Pancreas (tissue), 10 donors: ENCODE data around the gene GTF3A. TPM values are rescaled to one million over a fixed set of nuclear protein-coding genes. Genes with fewer than 3 reads are reported as not detected.
A peak's percentile ranks its signal among the peaks of the same experiment; 100 is the strongest.

Experiments
- ATAC-seq, 4 donors: fragments of 200-7000 bp; cut with Tn5 transposase; one replicate each; pipeline versions ENCODE4 v1.8.0 to v1.9.1; 2020; ENCODE audit warnings: mild to moderate bottlenecking in 4 of 4, moderate library complexity in 4 of 4
- DNase-seq, 6 donors: peaks; one replicate each; pipeline ENCODE4 v3.0.0-alpha.2; 2020
- FAIRE-seq: peaks from 2 replicates; lab custom pipeline; 2012; peaks lifted over from hg19 to GRCh38; lab: Jason Lieb, UNC
- H3K27ac ChIP-seq, 4 donors: fragments of 200-600 bp; sonication (generic); 1 replicate in 3 of 4; 2 replicates in 1 of 4; pipeline versions ENCODE4 v1.5.0 to v1.8.0; 2020
- H3K27me3 ChIP-seq, 4 donors: fragments of 200-600 bp; one replicate each; pipeline ENCODE4 v1.8.0; 2021
- H3K36me3 ChIP-seq, 3 donors: fragments of 200-600 bp; sonication (generic) in 1 of 3; one replicate each; pipeline versions ENCODE4 v1.5.0 to v1.8.0; 2020 to 2021
- H3K4me1 ChIP-seq, 3 donors: fragments of 200-600 bp; one replicate each; pipeline ENCODE4 v1.8.0; 2021
- H3K4me3 ChIP-seq, 4 donors: fragments of 200-600 bp; sonication (generic) in 2 of 4; one replicate each; pipeline versions ENCODE4 v1.5.0 to v1.8.0; 2020 to 2021
- H3K9me3 ChIP-seq, 4 donors: fragments of 200-600 bp; one replicate each; pipeline ENCODE4 v1.8.0; 2021
- CTCF ChIP-seq, 4 donors: fragments of 200-600 bp; sonication (generic) in 3 of 4; IDR thresholded peaks; one replicate each; pipeline versions ENCODE4 v1.5.0 to v1.8.0; 2021; ENCODE audit warnings: antibody characterized with exemption in 4 of 4
- WGBS, 2 donors: extraction: QIAGEN DNeasy Blood & Tissue Kit; methylation state at CpG; one replicate each; pipeline ENCODE4 v1.1.7; 2013; 5-methylcytosine and 5-hydroxymethylcytosine counted together
- intact Hi-C, 3 donors: fragments of 100-400 bp; cut with DNase I; formaldehyde crosslinking; loops; one replicate each; pipeline versions ENCODE4 v1.11.1 to v1.14.2; 2022
- polyA plus RNA-seq, 2 donors: library from polyadenylated mRNA; stranded (reverse); fragments of 200-250 nt; gene quantifications; one replicate each; pipeline ENCODE4 v1.2.3, GENCODE V29; 2013
- total RNA-seq, 6 donors: library from RNA; stranded (reverse); fragmentation: NEBNext Ultra II Directional in 4 of 6; extraction: Animal tissue kit (Norgen Biotek cat#: 25700) in 4 of 6; gene quantifications; one replicate each; pipeline versions ENCODE4 v1.2.1 to v1.2.4, GENCODE V29; 2021 to 2023
- donor health status: healthy with polysubstance abuse.
- donor health status: DM: no; HTN: no; CAD: no; lungs with moderate emphysema.
- donor health status: DM: no; HTN: no; CAD: no.
- donor health status: control.
- donor health status: control.
- donor health status: Bipolar disorder and iron deficiency.
- donor health status: DM: yes; HTN: yes; CAD: no.
- donor health status: DM: no; HTN: no; CAD: no.
- donor health status: DM: no; HTN: no; CAD: no.
- donor health status: DM: yes; HTN: yes; CAD: no.

GTF3A gene
- total and polyA plus RNA-seq, 8 donors: 39.5 to 130 (median 54.3) TPM

GRCh38 chr13:27455331-27455855 lies 31.0 kb downstream of the GTF3A start:
- Histone ChIP-seq H3K4me1 (peaks cover 0 to 8% (median 0%) of the 10 kb centered on the region in 3 donors), H3K4me3 (peak overlapping the region in 1 of 4 donors; percentile 25), H3K36me3 (no peaks in the 10 kb centered on the region), H3K27me3 (no peaks in the 10 kb centered on the region), H3K9me3 (no peaks in the 10 kb centered on the region), H3K27ac (peak overlapping the region in 2 of 4 donors; percentile 22 to 25)
- no peak for ATAC-seq
- FAIRE-seq: no peak
- intact Hi-C loops: no loop called here
- WGBS, 2 donors: 19 to 24% methylated on average over 5 of the region's 5 CpGs
- TF ChIP-seq CTCF (IDR thresholded peaks at IDR 0.05): no peak
- no peak for DNase-seq

- ATAC-seq (no peak), FAIRE-seq (no peak), DNase-seq (no peak)
- H3K9me3 ChIP-seq: no peaks in the 10 kb centered on the region
- H3K36me3 ChIP-seq: no peaks in the 10 kb centered on the region
- no peak overlapping the region for H3K4me3 ChIP-seq
- TF ChIP-seq CTCF (IDR thresholded peaks at IDR 0.05): no peak
- H3K4me1 ChIP-seq: no peaks in the 10 kb centered on the region
- intact Hi-C loops: no loop called here
- H3K27ac ChIP-seq: no peak overlapping the region
- H3K27me3 ChIP-seq: no peaks in the 10 kb centered on the region
- WGBS, 2 donors: 78 to 87% methylated on average over 12 of the region's 12 CpGs
These were observed 37.6 kb downstream of the GTF3A start for GRCh38 chr13:27461940-27462584.

- DNase-seq (no peak), ATAC-seq (no peak), FAIRE-seq (no peak)
- H3K4me1 ChIP-seq: no peaks in the 10 kb centered on the region
- intact Hi-C loops: no loop called here
- H3K36me3 ChIP-seq: no peaks in the 10 kb centered on the region
- H3K27me3 ChIP-seq: no peaks in the 10 kb centered on the region
- TF ChIP-seq CTCF (IDR thresholded peaks at IDR 0.05): no peak
- H3K4me3 ChIP-seq: no peak overlapping the region
- H3K9me3 ChIP-seq: no peaks in the 10 kb centered on the region
- WGBS, 2 donors: 71 to 72% methylated on average over 6 of the region's 6 CpGs
- no peak overlapping the region for H3K27ac ChIP-seq
These were observed 39.1 kb downstream of the GTF3A start for GRCh38 chr13:27463500-27463899.

GRCh38 chr13:27465611-27466010 lies 41.2 kb downstream of the GTF3A start:
- no peak for DNase-seq
- FAIRE-seq: no peak
- Histone ChIP-seq H3K4me3 (no peak overlapping the region), H3K4me1 (no peaks in the 10 kb centered on the region), H3K9me3 (no peaks in the 10 kb centered on the region), H3K27ac (no peak overlapping the region), H3K36me3 (no peaks in the 10 kb centered on the region), H3K27me3 (no peaks in the 10 kb centered on the region)
- ATAC-seq: no peak
- WGBS, 2 donors: 76 to 83% methylated on average over 5 of the region's 5 CpGs
- intact Hi-C loops: no loop called here
- TF ChIP-seq CTCF (IDR thresholded peaks at IDR 0.05): no peak

- H3K4me1 ChIP-seq: no peaks in the 10 kb centered on the region
- H3K4me3 ChIP-seq: no peak overlapping the region
- ATAC-seq (peak; percentile 52 to 82 (median 66)), DNase-seq (peak in 2 of 6 donors; percentile 27 to 36), FAIRE-seq (no peak)
- no peaks in the 10 kb centered on the region for H3K36me3 ChIP-seq
- no peak for TF ChIP-seq CTCF (IDR thresholded peaks at IDR 0.05)
- H3K27me3 ChIP-seq: no peaks in the 10 kb centered on the region
- H3K27ac ChIP-seq: no peak overlapping the region
- H3K9me3 ChIP-seq: no peaks in the 10 kb centered on the region
- intact Hi-C loops: no loop called here
- WGBS, 2 donors: 22 to 32% methylated on average over 3 of the region's 3 CpGs
These were observed 42.1 kb downstream of the GTF3A start for GRCh38 chr13:27466513-27466912.
